Lower lobe of right lung (tissue), 2 donors: ENCODE data around the gene TLE4. TPM values are rescaled to one million over a fixed set of nuclear protein-coding genes. Genes with fewer than 3 reads are reported as not detected.

Experiments
- ATAC-seq, 2 donors: fragments of 200-7000 bp; cut with Tn5 transposase; one replicate each; pipeline ENCODE4 v1.9.1; 2020 to 2022; ENCODE audit warnings: mild to moderate bottlenecking in 2 of 2, moderate library complexity in 2 of 2
- DNase-seq: peaks from one replicate; pipeline ENCODE4 v3.0.0-alpha.2; 2020
- H3K27ac ChIP-seq: fragments of 200-600 bp; one replicate; pipeline ENCODE4 v1.8.0; 2022
- H3K27me3 ChIP-seq: fragments of 200-600 bp; one replicate; pipeline ENCODE4 v1.8.0; 2022; ENCODE audit warnings: low read depth
- H3K36me3 ChIP-seq: fragments of 200-600 bp; one replicate; pipeline ENCODE4 v1.8.0; 2022; ENCODE audit warnings: mild to moderate bottlenecking
- H3K4me1 ChIP-seq: fragments of 200-600 bp; one replicate; pipeline ENCODE4 v1.8.0; 2022
- H3K4me3 ChIP-seq: fragments of 200-600 bp; one replicate; pipeline ENCODE4 v1.8.0; 2022; ENCODE audit warnings: mild to moderate bottlenecking
- H3K9me3 ChIP-seq: fragments of 200-600 bp; one replicate; pipeline ENCODE4 v1.8.0; 2022
- intact Hi-C: fragments of 100-400 bp; cut with DNase I; formaldehyde crosslinking; loops from one replicate; pipeline ENCODE4 v1.11.0; 2022
- total RNA-seq: library from RNA; stranded (reverse); fragmentation: NEBNext Ultra II Directional; extraction: Animal tissue kit (Norgen Biotek cat#: 25700); gene quantifications from one replicate; pipeline ENCODE4 v1.2.1, GENCODE V29; 2021
- TF ChIP-seq, protein P1 (sequence below): fragments of 200-600 bp; IDR thresholded peaks from one replicate; pipeline ENCODE4 v1.8.0; 2022; ENCODE audit warnings: antibody characterized with exemption, mild to moderate bottlenecking
- donor health status: DM: no; HTN: yes; CAD: no; lungs with severe emphysema.

TLE4 gene
- total RNA-seq, 1 donor from 2014 or later = 48.6 TPM

DNA sequence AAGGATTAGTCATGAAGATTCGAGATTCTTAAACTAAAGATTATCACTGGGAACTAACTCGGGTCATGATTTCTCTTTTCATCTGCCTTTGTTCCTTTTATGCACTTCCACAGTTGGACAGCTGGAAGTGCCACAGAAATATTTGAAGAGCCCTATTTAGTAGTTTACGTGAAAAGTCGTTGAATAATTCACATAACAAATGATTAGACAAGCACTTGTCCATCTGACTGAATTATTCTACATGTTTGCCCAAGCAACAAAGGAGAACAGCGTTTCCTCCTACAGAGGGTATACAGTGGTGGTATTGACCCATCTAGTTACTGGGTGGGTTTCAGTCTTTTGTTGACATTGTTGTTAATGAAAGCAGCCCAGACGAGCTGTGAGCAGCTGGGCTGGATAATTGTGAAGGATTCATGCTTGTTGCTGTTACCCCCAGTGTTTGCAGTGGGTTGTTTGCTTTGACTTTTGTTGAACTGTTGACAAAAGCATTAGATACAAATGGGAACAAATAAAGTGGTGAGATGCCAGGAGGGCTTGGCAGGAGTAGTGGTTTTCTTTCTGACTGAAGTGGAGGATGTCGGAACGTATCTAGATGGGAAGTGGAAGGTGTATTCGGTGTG, 96.2 kb downstream of the TLE4 start:
- intact Hi-C loops = no loop called here
- Histone ChIP-seq H3K27ac (no peak overlapping the region), H3K4me3 (no peak overlapping the region), H3K36me3 (no peaks in the 10 kb centered on the region), H3K27me3 (no peaks in the 10 kb centered on the region), H3K9me3 (no peaks in the 10 kb centered on the region), H3K4me1 (peaks cover 10% of the 10 kb centered on the region)
- DNase-seq (no peak), ATAC-seq (peak; percentile 37 to 70)
- TF ChIP-seq, protein P1, sequence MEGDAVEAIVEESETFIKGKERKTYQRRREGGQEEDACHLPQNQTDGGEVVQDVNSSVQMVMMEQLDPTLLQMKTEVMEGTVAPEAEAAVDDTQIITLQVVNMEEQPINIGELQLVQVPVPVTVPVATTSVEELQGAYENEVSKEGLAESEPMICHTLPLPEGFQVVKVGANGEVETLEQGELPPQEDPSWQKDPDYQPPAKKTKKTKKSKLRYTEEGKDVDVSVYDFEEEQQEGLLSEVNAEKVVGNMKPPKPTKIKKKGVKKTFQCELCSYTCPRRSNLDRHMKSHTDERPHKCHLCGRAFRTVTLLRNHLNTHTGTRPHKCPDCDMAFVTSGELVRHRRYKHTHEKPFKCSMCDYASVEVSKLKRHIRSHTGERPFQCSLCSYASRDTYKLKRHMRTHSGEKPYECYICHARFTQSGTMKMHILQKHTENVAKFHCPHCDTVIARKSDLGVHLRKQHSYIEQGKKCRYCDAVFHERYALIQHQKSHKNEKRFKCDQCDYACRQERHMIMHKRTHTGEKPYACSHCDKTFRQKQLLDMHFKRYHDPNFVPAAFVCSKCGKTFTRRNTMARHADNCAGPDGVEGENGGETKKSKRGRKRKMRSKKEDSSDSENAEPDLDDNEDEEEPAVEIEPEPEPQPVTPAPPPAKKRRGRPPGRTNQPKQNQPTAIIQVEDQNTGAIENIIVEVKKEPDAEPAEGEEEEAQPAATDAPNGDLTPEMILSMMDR = no peak

DNA sequence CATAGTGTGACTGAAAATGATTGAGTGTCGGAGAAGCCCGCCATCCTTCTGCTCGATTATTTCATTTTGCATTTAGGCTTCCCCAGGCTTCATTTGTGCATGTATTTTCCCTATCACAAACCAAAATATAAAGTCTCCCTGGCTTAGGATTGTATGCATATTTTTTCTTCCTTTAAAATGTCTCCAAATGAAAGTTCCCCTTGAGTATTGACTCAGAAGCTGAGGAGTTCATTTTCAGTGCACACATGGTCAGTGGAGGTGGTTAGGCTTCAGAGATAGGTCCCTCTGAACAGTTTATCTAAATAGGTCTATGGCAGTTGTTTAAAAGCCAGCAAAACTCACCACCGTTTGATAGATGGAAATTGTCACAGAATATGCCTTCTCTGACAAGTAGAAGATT, 97.2 kb downstream of the TLE4 start:
- no peaks in the 10 kb centered on the region for H3K9me3 ChIP-seq
- H3K4me1 ChIP-seq = peaks cover 14% of the 10 kb centered on the region
- no peak overlapping the region for H3K4me3 ChIP-seq
- H3K27ac ChIP-seq = no peak overlapping the region
- no peak for ATAC-seq
- DNase-seq = no peak
- TF ChIP-seq, protein P1 = no peak
- H3K27me3 ChIP-seq = no peaks in the 10 kb centered on the region
- intact Hi-C loops = no loop called here
- H3K36me3 ChIP-seq = no peaks in the 10 kb centered on the region

DNA sequence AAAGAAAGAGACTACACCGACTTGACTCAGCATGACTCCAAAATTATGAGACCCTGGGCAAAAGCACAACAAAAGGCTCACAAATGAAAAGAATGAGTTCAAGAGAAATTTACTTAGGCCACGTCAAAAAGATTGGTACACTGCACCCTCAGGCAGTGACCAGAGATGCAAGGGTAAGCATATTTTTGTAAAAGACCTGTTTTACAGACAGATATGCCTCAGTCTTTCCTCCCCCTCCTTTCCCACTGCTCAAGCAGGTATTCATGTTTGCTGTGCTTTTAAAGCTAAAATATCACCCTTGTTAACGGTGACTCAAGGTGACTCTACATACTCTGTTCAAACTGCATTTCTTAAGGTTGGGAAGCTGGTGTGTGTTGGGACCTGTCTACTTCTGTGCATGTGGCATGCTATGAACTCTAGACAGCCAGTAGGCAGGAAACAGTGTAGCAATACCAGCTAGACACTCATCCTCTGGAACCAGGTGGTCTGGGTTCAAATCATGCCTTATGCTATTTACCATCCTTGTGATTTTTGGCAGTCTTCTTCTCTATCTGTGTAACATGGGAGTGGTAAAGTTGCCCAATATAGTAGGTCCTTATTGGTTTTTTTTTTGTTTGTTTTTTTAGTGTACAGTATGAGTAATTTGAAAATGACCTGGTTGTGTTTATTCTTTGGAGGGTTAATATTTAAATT, 98.7 kb downstream of the TLE4 start:
- TF ChIP-seq, protein P1 = no peak
- Histone ChIP-seq H3K4me1 (peaks cover 18% of the 10 kb centered on the region), H3K4me3 (no peak overlapping the region), H3K27ac (no peak overlapping the region), H3K9me3 (no peaks in the 10 kb centered on the region), H3K36me3 (no peaks in the 10 kb centered on the region), H3K27me3 (no peaks in the 10 kb centered on the region)
- intact Hi-C loops = no loop called here
- ATAC-seq (no peak), DNase-seq (no peak)

DNA sequence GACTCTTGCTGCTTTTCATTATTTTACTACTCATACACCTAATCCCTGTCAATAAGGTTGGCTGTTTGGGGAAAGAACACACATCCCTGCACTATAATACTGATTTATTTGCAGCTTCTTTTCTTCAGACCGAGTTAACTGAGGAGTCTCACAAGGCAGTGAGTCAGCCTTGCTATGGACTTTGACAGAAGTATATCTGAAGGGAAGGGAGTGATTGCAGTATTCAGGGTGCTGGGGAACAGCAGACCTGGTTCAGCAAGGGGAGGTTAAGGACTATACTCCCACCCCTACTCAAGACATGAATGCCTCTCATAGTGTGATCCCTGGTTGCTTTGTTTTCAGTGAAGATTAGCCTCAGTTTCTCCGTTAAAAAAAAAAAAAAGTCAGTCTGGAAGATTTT, 99.8 kb downstream of the TLE4 start:
- H3K27ac ChIP-seq = no peak overlapping the region
- H3K9me3 ChIP-seq = no peaks in the 10 kb centered on the region
- no peaks in the 10 kb centered on the region for H3K36me3 ChIP-seq
- TF ChIP-seq, protein P1 = no peak
- ATAC-seq (no peak), DNase-seq (no peak)
- no peak overlapping the region for H3K4me3 ChIP-seq
- intact Hi-C loops = no loop called here
- peaks cover 18% of the 10 kb centered on the region for H3K4me1 ChIP-seq
- H3K27me3 ChIP-seq = no peaks in the 10 kb centered on the region

DNA sequence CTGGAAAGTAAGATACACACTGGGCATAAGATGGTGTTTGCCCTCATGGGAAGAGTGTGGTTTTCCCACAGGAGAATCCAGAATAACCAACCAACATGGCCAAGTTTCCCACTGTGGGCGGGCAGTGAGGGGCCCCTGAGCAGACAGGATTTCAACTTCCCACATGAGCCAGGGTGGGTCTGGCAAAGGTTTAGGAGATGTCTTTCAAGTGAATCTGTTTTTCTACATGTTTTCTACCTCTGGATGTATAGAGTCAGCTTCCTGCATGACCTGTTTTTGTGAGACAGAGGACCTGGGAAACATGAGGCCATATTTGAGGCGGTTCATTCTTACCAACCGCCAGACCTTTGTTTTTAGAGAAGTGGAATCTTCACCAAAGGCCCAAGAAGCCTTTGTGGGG, 100.5 kb downstream of the TLE4 start:
- ATAC-seq (no peak), DNase-seq (no peak)
- Histone ChIP-seq H3K9me3 (no peaks in the 10 kb centered on the region), H3K4me3 (no peak overlapping the region), H3K27me3 (no peaks in the 10 kb centered on the region), H3K4me1 (peaks cover 18% of the 10 kb centered on the region), H3K36me3 (no peaks in the 10 kb centered on the region), H3K27ac (no peak overlapping the region)
- TF ChIP-seq, protein P1 = no peak
- intact Hi-C loops = no loop called here
